HG02678 (cell line): ENCODE results near the gene CD38.
A peak's percentile ranks its signal among the peaks of the same experiment; 100 is the strongest.
"Not testable (repeated sequence)": the region's sequence is repeated elsewhere in the genome, so short reads cannot be mapped to it uniquely, and the experiment has no call there.

ENCODE experiments used
- ATAC-seq: cut with Tn5 transposase; IDR thresholded peaks from one replicate; pipeline ENCODE4 v1.9.1; 2021; ENCODE audit warnings: mild to moderate bottlenecking, moderate library complexity; ENCODE audit not compliant: unreplicated experiment

CD38 gene

DNA sequence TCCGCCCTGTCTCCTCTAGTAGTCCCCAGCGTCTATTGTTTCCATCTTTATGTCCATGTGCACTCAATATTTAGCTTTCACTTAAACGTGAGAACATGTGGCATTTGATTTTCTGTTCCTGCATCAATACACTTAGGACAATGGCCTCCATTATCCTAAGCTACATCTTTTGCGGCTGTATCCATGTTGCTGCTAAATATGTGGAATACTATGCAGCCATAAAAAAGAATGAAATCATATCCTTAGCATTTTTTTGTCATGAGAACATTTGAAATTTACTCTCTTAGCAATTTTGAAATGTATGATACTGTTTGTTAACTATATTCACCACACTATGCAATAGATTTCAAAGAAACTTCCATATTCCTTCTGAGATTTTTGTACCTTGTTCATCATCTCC, 19.8 kb upstream of the CD38 start:
- no peak for ATAC-seq

DNA sequence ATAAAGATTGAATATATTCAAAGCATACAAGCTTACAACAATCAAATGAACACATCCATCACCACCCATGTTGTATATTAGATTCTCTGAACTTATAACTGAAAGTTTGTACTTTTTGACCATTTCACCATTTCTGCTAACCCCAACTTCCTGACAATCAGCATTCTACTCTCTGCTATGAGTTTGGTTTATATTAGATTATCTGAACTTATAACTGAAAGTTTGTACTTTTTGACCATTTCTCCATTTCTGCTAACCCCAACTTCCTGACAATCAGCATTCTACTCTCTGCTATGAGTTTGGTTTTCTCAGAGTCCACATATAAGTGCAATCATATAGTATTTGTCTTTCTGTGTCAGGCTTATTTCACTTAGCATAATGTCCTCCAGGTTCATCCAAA, 15.7 kb upstream of the CD38 start:
- not testable (repeated sequence) for ATAC-seq

DNA sequence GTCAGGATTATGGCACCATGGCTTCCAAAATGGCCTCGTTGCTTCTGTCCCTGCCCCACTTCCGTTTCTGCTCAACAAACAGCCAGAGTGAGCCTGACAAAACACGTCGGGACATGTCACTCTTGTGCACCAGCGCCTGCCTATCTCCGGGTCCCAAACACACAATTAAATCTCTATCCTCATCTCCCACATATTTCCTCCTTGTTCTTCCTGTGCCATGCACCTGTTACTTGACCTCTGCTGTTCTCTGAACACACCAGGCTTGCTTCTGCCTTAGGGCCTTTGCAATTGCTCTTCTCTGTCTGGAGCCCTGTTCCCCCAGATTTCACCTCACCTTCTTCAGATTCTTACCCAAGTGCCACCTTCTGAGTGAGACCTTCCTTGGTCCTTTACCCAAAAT, 12.7 kb upstream of the CD38 start:
- ATAC-seq: no peak

DNA sequence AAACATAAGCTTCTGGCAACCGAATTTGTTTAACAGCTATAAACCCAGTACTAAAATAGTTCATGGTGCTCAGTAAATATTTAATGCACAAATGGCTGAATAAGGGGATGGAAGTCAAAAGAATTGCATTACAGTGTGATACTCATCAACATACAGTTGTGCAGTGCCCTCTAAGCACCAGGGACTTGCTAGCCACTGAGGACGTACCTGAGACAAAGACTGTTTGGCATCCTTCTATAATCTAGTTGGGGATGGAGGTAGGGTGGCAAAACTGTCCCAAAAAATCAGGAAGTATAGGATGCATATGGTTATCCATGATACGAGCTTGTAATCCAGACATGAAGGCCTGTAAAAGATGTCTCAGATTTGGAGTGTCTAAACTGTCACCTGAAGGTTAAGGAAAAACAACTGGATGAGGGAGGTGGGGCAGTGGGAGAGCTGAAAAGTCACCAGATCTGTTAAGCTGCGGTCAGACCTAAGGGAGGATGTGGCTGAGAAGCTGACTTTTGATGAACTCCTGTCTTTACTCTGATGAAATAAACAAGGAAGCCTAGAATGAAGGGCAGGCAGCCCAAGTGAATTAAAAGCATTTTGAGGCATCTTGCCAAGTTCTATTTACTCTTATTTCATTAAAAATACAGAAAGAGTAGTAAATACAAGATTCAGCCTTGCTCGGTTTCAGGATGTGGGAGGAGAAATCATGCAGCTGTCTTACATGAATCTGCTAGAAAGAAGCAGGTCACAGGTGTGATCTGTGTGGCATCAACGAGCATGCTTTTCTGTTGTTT, 12.0 kb upstream of the CD38 start:
- peak; percentile 73 for ATAC-seq

DNA sequence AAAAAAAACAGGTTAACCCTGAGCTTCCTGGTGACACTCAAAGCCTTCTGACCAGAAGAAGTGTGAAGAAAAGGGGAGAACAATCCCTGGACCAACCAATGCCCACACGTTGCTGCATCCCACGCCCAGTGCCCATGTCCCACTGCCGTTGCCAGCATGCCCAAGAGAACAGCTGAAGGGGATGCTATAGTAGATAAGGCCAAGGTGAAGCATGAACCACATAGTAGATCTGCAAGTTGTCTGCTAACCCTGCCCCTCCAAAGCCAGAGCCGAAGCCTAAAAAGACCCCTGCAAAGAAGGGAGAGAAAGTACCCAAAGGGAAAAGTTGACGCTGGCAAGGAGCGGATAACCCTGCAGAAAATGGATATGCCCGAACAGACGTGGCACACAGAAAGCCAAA, 11.3 kb upstream of the CD38 start:
- no peak for ATAC-seq

DNA sequence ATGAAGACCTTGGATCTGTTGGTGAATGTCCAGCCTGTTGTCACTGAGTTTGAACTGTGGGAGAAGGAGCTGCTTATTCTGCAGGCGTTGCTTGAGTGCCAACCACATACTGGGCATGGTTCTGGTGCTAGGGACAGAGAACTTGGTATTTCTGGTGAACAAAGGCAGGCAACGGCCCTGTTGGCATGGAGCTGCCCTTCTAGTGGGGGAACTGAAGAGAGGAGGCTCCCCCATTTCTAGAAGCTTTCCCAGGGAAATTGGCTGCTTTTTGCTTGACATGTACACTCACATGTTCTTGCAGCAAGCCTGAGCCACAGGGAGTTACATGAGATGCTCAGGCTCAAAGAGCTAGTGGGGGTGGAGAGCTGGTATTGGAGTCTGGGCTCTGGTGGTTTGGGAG, 8.9 kb upstream of the CD38 start:
- no peak for ATAC-seq

DNA sequence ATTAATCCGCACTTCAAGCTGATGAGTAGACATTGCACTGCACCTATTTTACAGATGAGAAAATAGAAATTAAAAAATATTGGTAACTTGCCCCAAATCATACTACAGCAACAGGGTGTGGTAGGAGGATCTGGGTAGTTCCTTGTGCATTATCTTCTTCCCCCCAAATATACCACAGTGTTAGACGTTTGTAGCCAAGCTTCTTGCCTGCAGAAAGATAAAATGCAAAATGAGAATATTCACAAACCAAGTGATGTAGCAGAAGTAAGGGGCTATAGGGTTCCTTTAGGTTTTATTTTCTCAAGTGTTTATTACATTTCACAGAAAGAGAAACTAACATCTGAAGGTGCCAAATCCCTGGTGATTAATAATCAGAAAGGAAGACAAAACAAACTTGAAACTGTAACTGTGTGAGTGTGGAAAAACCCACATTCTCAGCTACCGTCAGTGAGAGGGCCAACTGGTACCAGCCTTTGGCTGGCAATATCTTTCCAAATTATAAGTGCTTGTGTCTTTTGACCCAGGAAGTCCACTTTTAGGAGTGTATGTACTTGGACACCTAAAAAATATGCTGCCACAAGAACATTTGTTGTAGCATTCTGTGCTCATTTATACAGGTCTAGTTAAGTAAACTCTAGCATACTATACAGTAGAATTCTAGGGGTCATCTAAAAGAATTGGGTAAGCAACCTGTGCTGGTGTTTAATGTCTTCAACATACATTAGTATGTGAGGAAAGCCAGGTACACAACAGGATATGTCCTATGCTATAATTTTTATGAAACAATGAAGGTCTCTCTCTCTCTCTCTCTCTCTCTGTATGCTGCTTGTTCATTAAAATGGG, 6.7 kb upstream of the CD38 start:
- peak; percentile 78 for ATAC-seq

DNA sequence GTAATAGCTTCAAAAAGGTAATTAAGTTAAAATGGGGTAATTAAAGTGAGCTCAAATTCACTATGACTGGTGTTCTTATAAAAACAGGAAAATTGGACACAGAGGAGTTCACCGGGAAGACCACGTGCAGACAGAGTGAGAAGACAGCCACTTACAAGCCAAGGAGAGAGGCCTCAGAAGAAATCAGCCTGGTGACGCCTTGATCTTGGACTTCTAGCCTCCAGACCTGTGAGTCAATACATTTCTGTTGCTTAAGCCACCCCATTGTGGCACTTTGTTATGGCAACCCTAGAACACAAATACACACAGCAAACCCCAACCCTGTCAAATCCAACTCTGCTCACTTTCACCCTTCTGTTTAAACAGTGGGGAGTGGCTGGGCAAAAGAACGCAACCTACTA, 4.1 kb upstream of the CD38 start:
- ATAC-seq: no peak

DNA sequence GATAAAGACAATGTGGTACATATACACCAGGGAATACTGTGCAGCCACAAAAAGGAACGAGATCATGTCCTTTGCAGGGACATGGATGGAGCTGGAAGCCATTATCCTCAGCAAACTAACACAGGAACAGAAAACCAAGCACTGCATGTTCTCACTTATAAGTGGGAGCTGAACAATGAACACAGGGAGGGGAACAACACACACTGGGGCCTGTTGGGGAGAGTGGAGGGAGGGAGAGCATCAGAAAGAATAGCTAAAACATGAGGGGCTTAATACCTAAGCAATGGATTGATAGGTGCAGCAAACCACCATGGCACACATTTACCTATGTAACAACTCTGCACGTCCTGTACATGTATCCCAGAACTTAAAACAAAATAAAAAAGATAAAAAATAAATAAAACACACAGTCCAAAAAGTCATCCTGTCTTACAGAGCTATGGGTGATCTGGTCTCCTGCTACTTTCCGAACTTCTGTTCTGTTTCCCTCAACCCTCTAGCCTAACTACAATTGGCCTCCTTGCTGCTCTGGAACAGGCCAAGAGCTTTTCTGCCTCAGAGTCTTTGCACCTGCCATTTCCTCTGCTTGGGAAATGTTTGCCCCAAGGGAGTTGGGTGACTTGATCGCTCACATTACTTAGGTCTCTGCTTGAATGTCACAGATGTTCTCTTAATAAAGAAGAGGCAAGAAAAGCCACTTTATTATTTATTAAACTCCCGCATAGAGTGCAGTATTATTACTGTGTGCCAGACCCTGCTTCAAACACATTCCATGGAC, 1.1 kb upstream of the CD38 start:
- no peak for ATAC-seq

DNA sequence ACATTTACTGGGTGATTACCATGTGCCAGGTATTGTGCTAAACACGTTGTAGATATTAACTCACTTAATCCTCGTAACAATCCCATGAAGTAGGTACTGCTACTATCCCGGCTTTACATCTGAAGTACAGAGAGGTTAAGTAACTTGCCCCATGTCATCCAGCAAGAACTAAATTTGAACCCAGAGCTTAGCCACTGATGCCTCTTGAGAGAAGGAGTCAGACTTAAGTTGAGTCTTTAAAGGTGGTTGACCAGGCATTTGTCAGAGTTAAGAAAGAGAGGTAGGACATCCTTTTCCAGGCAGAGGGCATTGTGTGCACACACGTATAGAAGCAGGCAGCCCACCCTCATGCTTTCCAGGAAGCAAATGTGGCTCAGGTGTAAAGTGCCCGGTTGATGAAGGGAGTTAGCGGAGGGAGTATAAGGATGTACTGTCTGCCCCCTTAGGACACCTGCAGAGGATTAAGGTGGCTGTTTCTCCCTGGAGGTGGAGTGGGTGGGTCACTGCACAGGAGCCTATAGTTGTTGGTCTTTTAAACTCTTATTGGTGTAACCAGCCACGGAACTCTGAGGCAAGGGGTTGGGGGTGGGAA, 335 bp upstream of the CD38 start:
- ATAC-seq: no peak

DNA sequence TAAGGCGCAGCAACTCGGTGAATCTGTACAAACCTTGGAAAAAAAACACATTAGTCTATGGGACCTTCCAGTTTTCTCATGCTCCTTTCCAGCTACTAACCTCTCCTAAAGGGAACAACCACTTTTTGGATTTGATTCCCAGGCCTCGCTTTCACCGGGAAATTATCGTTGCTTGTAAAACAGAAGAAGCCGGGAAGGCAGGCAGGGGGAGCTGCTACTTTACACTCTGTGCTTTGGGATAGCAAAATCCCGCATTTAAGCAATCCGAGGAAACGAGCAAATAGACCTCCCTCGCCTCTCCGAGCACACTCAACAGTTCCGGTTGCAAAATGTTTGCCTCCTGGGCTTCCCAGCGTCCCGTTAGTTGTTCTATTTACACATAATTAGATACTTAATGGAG, 1.2 kb downstream of the CD38 start:
- no peak for ATAC-seq

DNA sequence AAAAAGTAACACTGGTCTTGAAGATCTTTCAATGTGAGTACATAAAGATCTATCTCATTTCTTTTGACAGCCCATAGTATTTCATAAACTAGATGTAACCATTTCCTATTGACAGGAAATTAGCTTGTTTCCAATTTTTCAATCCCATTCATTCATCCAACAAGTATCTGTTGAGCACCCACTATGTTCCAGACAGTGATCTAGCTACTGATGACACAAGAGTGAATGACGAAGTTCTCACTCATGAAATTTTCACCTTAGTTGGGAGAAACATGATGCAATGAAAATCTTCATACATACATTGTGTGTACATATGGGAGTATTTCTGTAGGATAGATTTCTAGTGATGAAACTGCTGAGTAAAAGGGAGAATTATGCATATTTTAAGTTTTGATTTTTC, 1.7 kb downstream of the CD38 start:
- no peak for ATAC-seq

DNA sequence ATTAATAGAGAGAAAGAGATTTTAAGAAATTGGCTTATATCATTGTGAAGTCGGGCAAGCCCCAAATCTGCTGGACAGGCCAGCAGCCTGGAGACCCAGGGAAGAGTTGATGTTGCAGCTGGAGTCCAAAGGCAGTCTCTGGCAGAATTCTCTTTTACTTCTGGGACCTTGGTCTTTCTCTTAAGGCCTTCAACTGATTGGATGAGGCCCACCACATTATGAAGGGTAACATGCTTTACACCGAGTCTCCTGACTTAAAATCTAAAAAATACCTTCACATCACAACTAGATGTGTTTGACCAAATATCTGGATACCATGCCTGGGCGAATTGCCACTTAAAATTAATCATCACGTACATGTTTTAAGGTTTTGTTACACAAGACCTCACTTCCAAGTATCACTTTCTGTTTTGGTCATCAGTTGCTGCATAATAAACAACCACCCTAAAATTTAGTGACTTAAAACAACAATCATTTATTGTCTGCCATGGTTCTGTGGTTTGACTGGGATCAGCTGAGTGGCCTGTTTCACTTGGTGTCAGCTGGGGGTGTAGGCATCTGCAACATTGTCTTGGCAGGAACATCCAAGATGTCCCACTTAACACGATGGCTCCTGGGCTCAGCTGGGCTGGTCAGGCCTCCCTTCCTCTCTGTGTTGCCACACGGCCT, 3.4 kb downstream of the CD38 start:
- peak; percentile 22 for ATAC-seq

DNA sequence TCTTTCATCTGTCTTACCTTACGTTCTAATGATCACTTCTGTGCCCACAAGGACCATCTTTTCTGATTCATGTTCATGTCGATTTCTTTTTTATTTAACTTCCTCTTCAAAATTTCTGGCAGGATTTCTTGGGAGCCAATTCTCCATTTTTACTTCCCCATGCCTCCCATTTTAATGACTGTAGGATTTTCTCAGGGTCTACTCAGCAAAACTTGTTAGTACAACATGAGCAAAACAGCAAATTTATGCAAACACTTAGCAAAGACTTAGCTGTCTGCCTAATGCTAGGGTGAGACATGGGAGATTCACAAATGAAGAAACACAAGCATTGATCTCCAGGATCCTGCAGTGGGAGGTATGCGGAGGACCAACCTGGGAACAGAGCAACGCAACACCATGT, 5.5 kb downstream of the CD38 start:
- ATAC-seq: no peak

DNA sequence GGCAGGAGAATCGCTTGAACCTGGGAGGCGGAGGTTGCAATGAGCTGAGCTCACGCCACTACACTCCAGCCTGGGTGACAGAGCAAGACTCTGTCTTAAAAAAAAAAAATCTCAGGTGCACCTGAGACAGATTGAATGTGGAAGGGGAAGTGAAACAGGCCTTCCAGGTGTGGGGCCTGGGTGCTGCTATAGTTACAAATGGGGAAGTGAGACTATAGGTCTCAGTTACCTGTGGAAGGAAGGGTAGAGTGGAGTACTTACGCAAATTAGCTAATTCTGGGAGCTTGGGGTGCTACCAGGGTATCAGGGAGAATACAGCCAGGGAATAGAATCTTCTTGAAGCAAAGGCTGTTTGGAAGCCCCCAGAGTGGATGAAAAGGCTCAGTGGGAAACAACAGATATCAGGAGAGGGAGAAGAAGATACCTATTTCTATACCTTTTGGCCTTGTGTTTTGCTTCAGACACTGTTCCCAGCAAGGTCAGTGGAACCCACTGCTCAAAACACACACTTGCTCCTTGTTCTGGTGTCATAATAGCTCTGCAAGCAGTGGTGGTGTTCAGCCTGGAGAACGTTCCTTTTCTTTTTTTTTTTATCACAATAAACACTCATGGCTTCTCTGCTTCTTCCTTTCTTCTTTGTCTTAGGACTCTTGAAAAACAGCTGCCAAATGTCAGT, 7.0 kb downstream of the CD38 start:
- peak; percentile 84 for ATAC-seq

DNA sequence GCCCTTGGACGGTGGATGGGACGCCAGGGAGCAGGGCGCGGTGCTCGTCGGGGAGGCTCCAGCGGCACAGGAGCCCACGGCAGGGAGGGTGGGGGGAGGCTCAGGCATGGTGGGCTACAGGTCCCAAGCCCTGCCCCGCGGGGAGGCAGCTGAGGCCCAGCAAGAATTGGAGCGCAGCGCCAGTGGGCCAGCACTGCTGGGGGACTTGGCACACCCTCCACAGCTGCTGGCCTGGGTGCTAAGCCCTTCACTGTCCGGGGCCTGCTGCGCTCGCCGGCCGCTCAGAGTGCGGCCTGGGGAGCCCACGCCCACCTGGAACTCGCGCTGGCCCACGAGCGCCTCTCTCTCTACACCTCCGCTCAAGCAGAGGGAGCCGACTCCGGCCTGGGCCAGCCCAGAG, 8.6 kb downstream of the CD38 start:
- no peak for ATAC-seq

DNA sequence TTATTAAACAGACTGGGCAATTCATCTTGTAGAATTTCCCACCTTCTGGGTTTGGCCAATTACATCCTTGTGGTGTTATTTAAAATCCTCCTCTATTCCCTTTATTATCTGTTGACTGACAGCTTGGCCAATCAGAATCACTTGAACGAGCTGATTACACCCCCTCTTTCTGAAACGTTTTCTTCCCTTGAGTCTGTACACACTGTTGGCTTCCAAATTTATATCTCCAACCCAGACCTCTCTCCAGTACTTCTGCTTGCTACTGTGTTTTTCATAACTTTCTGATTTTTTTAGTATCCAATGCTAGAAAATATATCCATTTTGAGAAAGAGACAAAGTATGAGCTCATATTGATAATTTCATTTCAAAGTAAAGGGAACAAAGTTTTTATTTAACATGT, 14.8 kb downstream of the CD38 start:
- no peak for ATAC-seq

DNA sequence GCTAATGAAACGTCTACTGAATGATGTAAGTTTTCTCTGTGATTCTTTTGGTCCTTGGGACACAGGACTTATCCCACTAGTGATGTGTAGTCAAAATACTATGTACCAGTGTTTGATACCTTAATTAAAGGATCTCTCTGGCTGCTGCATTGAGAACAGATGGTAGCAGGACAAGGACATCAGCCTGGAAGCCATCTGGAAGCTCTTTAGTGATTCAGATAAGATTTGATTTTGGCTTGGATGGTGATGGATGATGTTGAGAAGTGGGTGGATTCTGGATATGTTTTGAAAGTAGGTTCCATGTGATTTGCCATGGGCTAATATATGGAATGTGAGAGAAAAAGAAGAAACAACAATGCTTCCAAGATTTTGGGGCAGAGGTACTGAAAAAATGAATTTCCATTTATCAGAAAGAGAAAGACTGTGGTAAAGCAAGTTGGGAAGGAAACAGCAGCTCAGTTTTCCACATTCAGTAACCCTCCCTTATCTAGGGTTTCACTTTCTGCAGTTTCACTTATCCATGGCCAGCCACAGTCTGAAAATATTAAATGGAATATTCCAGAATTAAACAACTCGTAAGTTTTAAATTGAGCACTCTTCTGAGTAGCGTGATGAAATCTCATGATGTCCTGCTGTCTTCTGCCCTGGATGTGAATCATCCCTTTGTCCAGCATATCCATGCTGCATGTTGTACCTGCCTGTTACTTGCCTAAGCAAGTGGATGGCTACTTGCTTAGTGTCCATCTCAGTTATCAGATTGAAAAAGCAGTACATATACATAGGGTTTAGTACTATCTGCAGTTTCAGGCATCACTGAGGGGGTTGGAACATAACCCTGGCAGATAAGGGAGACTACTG, 15.6 kb downstream of the CD38 start:
- ATAC-seq: no peak

DNA sequence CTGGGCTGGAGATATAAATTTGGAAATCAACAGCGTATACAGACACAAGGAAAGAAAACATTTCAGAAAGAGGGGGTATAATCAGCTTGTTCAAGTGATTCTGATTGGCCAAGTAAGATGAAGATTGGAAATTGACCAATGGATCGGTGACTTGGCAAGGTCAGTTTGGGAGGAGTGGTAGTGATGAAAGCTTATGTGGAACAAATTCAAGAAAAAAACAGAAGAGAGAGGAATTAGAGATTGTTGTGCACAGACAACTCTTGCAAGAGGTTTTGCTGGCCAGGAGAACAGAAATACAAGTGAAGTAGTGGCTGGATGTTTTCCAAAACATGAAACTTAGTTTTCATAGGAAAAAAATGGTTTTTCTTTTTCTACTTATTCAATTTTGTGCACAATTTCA, 16.3 kb downstream of the CD38 start:
- no peak for ATAC-seq
